Pons (tissue), 1 donor: ENCODE data around the gene PKIB.
"Not testable (repeated sequence)": the region's sequence is repeated elsewhere in the genome, so short reads cannot be mapped to it uniquely, and the experiment has no call there.

Source experiments
- DNase-seq: peaks from one replicate; pipeline ENCODE4 v3.0.0-alpha.2; 2016; ENCODE audit warnings: low spot score

Gene PKIB

GRCh38 chr6:122746688-122747087 is 136.5 kb downstream of the PKIB start:
- DNase-seq = no peak

GRCh38 chr6:122747573-122747972 is 137.4 kb downstream of the PKIB start:
- no peak for DNase-seq

GRCh38 chr6:122748945-122749344 is 138.7 kb downstream of the PKIB start:
- not testable (repeated sequence) for DNase-seq

GRCh38 chr6:122749451-122750050 is 139.3 kb downstream of the PKIB start:
- no peak for DNase-seq

- no peak for DNase-seq
Observed at GRCh38 chr6:122751326-122751725, 141.1 kb downstream of the PKIB start.

GRCh38 chr6:122752459-122752858 is 142.3 kb downstream of the PKIB start:
- no peak for DNase-seq

- peak; percentile 34 for DNase-seq
Observed at GRCh38 chr6:122753000-122753687, 142.9 kb downstream of the PKIB start.

- peak; percentile 63 for DNase-seq
Observed at GRCh38 chr6:122753688-122754056, 143.5 kb downstream of the PKIB start.

- DNase-seq = peak; percentile 55
Observed at GRCh38 chr6:122754191-122754731, 144.1 kb downstream of the PKIB start.

- no peak for DNase-seq
Observed at GRCh38 chr6:122755901-122756300, 145.7 kb downstream of the PKIB start.

- DNase-seq = no peak
Observed at GRCh38 chr6:122758927-122759334, 148.7 kb downstream of the PKIB start.

GRCh38 chr6:122760330-122760729 is 150.1 kb downstream of the PKIB start:
- no peak for DNase-seq

GRCh38 chr6:122766256-122766655 is 156.1 kb downstream of the PKIB start:
- DNase-seq = no peak

- no peak for DNase-seq
Observed at GRCh38 chr6:122770835-122771601, 160.8 kb downstream of the PKIB start.

- DNase-seq = no peak
Observed at GRCh38 chr6:122772724-122773415, 162.7 kb downstream of the PKIB start.
